Islet of Langerhans (tissue), 1 donor: Measurements from ENCODE around the gene RHOU.

Experiments
- FAIRE-seq: peaks from one replicate; lab custom pipeline; 2011; peaks lifted over from hg19 to GRCh38; lab: Jason Lieb, UNC

The RHOU gene

GRCh38 chr1:228737601-228738041 is 2.3 kb downstream of the RHOU start:
- no peak for FAIRE-seq

GRCh38 chr1:228739826-228740225 is 4.5 kb downstream of the RHOU start:
- FAIRE-seq, result no peak

- no peak for FAIRE-seq
These were observed 5.5 kb downstream of the RHOU start for GRCh38 chr1:228740543-228741317.

- FAIRE-seq, result no peak
These were observed 7.1 kb downstream of the RHOU start for GRCh38 chr1:228742281-228742860.

GRCh38 chr1:228743405-228743804 is 8.1 kb downstream of the RHOU start:
- FAIRE-seq, result no peak

GRCh38 chr1:228744356-228744755 is 9.1 kb downstream of the RHOU start:
- no peak for FAIRE-seq

GRCh38 chr1:228744918-228745317 is 9.6 kb downstream of the RHOU start:
- FAIRE-seq, result no peak

GRCh38 chr1:228745497-228745896 is 10.2 kb downstream of the RHOU start:
- FAIRE-seq, result no peak

- FAIRE-seq, result no peak
These were observed 12.1 kb downstream of the RHOU start for GRCh38 chr1:228747301-228747935.

GRCh38 chr1:228748029-228748428 is 12.8 kb downstream of the RHOU start:
- FAIRE-seq, result no peak

- FAIRE-seq, result no peak
These were observed 13.2 kb downstream of the RHOU start for GRCh38 chr1:228748431-228748830.

- no peak for FAIRE-seq
These were observed 14.5 kb downstream of the RHOU start for GRCh38 chr1:228749765-228750164.

- FAIRE-seq, result no peak
These were observed 15.6 kb downstream of the RHOU start for GRCh38 chr1:228750915-228751314.

- FAIRE-seq, result no peak
These were observed 16.2 kb downstream of the RHOU start for GRCh38 chr1:228751360-228752098.

- no peak for FAIRE-seq
These were observed 17.0 kb downstream of the RHOU start for GRCh38 chr1:228752258-228752657.

- no peak for FAIRE-seq
These were observed 17.5 kb downstream of the RHOU start for GRCh38 chr1:228752675-228753265.

GRCh38 chr1:228753287-228753686 is 18.0 kb downstream of the RHOU start:
- no peak for FAIRE-seq

GRCh38 chr1:228753786-228754360 is 18.6 kb downstream of the RHOU start:
- FAIRE-seq, result no peak

GRCh38 chr1:228754646-228755268 is 19.5 kb downstream of the RHOU start:
- FAIRE-seq, result no peak

- no peak for FAIRE-seq
These were observed 20.5 kb downstream of the RHOU start for GRCh38 chr1:228755800-228756199.

GRCh38 chr1:228756457-228756856 is 21.2 kb downstream of the RHOU start:
- FAIRE-seq, result no peak

- no peak for FAIRE-seq
These were observed 23.2 kb downstream of the RHOU start for GRCh38 chr1:228758447-228758846.
